ENCODE measurements around the gene DPP6. TPM values are rescaled to one million over a fixed set of nuclear protein-coding genes. Genes with fewer than 3 reads are reported as not detected.
A peak's percentile ranks its signal among the peaks of the same experiment; 100 is the strongest.
"Not testable (repeated sequence)": the region's sequence is repeated elsewhere in the genome, so short reads cannot be mapped to it uniquely, and the experiment has no call there.

DPP6 gene
- total RNA-seq, 1 experiment from 2014 or later = not detected

GRCh38 chr7:154053466-154054312 lies 1.5 kb downstream of the DPP6 start:
- H3K36me3 ChIP-seq (ENCODE audit: low read depth, low read length); CTCF ChIA-PET; H3K9me2 ChIP-seq (replicated peaks; ENCODE audit: low read length); H3K4me1 ChIP-seq (ENCODE audit: insufficient read depth, low read length); H4K20me1 ChIP-seq (ENCODE audit: low read length); DNase-seq; H3K9ac ChIP-seq (ENCODE audit: low read length); POLR2A ChIA-PET (ENCODE audit: unreplicated experiment); H3K79me2 ChIP-seq (ENCODE audit: low read length); intact Hi-C loops (cut with micrococcal nuclease); H3K4me3 ChIP-seq (ENCODE audit: low read length); H3K27me3 ChIP-seq (ENCODE audit: low read length); ATAC-seq; BruUV-seq (replicated peaks); H3K27ac ChIP-seq (ENCODE audit: low read length); H2AFZ ChIP-seq (ENCODE audit: low read length); H3K4me2 ChIP-seq (ENCODE audit: low read length); H3F3A ChIP-seq (ENCODE audit: low read length, unreplicated experiment); H3K9me3 ChIP-seq (ENCODE audit: low read length): not testable (repeated sequence)

GRCh38 chr7:154054664-154055063 lies 2.5 kb downstream of the DPP6 start:
- H3K9me2 ChIP-seq (replicated peaks; ENCODE audit: low read length); H4K20me1 ChIP-seq (ENCODE audit: low read length); H3K79me2 ChIP-seq (ENCODE audit: low read length); CTCF ChIA-PET; H3F3A ChIP-seq (ENCODE audit: low read length, unreplicated experiment); ATAC-seq; BruUV-seq (replicated peaks); H3K27ac ChIP-seq (ENCODE audit: low read length); H3K36me3 ChIP-seq (ENCODE audit: low read depth, low read length); H2AFZ ChIP-seq (ENCODE audit: low read length); POLR2A ChIA-PET (ENCODE audit: unreplicated experiment); H3K9ac ChIP-seq (ENCODE audit: low read length); H3K4me3 ChIP-seq (ENCODE audit: low read length); H3K4me2 ChIP-seq (ENCODE audit: low read length); H3K4me1 ChIP-seq (ENCODE audit: insufficient read depth, low read length); DNase-seq; H3K27me3 ChIP-seq (ENCODE audit: low read length); intact Hi-C loops (cut with micrococcal nuclease); H3K9me3 ChIP-seq (ENCODE audit: low read length): not testable (repeated sequence)

- ATAC-seq; H4K20me1 ChIP-seq (ENCODE audit: low read length); CTCF ChIA-PET; H3K4me2 ChIP-seq (ENCODE audit: low read length); H2AFZ ChIP-seq (ENCODE audit: low read length); H3K4me1 ChIP-seq (ENCODE audit: insufficient read depth, low read length); H3F3A ChIP-seq (ENCODE audit: low read length, unreplicated experiment); intact Hi-C loops (cut with micrococcal nuclease); H3K36me3 ChIP-seq (ENCODE audit: low read depth, low read length); H3K9ac ChIP-seq (ENCODE audit: low read length); H3K9me2 ChIP-seq (replicated peaks; ENCODE audit: low read length); H3K9me3 ChIP-seq (ENCODE audit: low read length); H3K4me3 ChIP-seq (ENCODE audit: low read length); BruUV-seq (replicated peaks); H3K79me2 ChIP-seq (ENCODE audit: low read length); H3K27ac ChIP-seq (ENCODE audit: low read length); H3K27me3 ChIP-seq (ENCODE audit: low read length); POLR2A ChIA-PET (ENCODE audit: unreplicated experiment): not testable (repeated sequence)
- peak; percentile 38 for DNase-seq
These were observed 3.4 kb downstream of the DPP6 start for GRCh38 chr7:154055491-154056106.

- H3K27me3 ChIP-seq (ENCODE audit: low read length); H3K4me1 ChIP-seq (ENCODE audit: insufficient read depth, low read length); CTCF ChIA-PET; H3K9me2 ChIP-seq (replicated peaks; ENCODE audit: low read length); intact Hi-C loops (cut with micrococcal nuclease); H3F3A ChIP-seq (ENCODE audit: low read length, unreplicated experiment); POLR2A ChIA-PET (ENCODE audit: unreplicated experiment); H3K36me3 ChIP-seq (ENCODE audit: low read depth, low read length); H3K27ac ChIP-seq (ENCODE audit: low read length); H3K9me3 ChIP-seq (ENCODE audit: low read length); H3K4me3 ChIP-seq (ENCODE audit: low read length); H3K9ac ChIP-seq (ENCODE audit: low read length); BruUV-seq (replicated peaks); H4K20me1 ChIP-seq (ENCODE audit: low read length); ATAC-seq; H3K79me2 ChIP-seq (ENCODE audit: low read length); H3K4me2 ChIP-seq (ENCODE audit: low read length); DNase-seq; H2AFZ ChIP-seq (ENCODE audit: low read length): not testable (repeated sequence)
These were observed 6.6 kb downstream of the DPP6 start for GRCh38 chr7:154058783-154059182.

DNA sequence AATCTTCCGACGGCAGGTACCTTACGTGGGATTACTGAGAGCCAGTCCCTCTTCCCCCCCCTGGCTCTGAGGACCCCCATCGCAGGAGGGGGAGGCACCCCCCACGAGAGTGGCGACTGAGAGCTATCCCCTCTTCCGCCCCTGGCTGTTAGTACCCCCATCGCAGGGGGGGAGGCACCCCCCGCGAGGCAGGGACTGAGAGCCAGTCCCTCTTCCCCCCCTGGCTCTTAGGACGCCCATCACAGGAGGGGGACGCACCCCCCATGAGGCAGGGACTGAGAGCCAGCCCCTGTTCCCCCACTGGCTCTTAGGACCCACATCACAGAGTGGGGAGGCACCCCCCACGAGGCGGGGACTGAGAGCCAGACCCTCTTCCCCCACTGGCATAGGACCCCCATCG lies 8.4 kb downstream of the DPP6 start:
- H3F3A ChIP-seq (ENCODE audit: low read length, unreplicated experiment); H4K20me1 ChIP-seq (ENCODE audit: low read length); H3K9ac ChIP-seq (ENCODE audit: low read length); H3K27ac ChIP-seq (ENCODE audit: low read length); H3K9me2 ChIP-seq (replicated peaks; ENCODE audit: low read length); H3K27me3 ChIP-seq (ENCODE audit: low read length); BruUV-seq (replicated peaks); H3K4me3 ChIP-seq (ENCODE audit: low read length); H2AFZ ChIP-seq (ENCODE audit: low read length); H3K9me3 ChIP-seq (ENCODE audit: low read length); intact Hi-C loops (cut with micrococcal nuclease); H3K4me2 ChIP-seq (ENCODE audit: low read length); DNase-seq; H3K4me1 ChIP-seq (ENCODE audit: insufficient read depth, low read length); CTCF ChIA-PET; ATAC-seq; POLR2A ChIA-PET (ENCODE audit: unreplicated experiment); H3K36me3 ChIP-seq (ENCODE audit: low read depth, low read length); H3K79me2 ChIP-seq (ENCODE audit: low read length): not testable (repeated sequence)
